Neural cell (in vitro differentiated cells): ENCODE measurements around the gene NT5E.

ENCODE experiments used
- CTCF ChIP-seq: fragments of 450-650 bp; IDR thresholded peaks from 2 replicates; pipeline ENCODE4 v1.5.1; 2014; ENCODE audit warnings: antibody characterized with exemption, mild to moderate bottlenecking, moderate library complexity; ENCODE audit not compliant: poor library complexity, severe bottlenecking
- EP300 ChIP-seq: fragments of 450-650 bp; conservative IDR thresholded peaks from 2 replicates; pipeline ENCODE4 v1.6.1; 2014; ENCODE audit warnings: antibody characterized with exemption, mild to moderate bottlenecking, moderate library complexity; ENCODE audit not compliant: poor library complexity, severe bottlenecking
- EZH2 ChIP-seq: fragments of 200-600, 300-800 bp; shearing (Covaris generic), sonication (generic); IDR thresholded peaks from 2 replicates; pipeline ENCODE4 v1.6.1; 2014; ENCODE audit warnings: antibody characterized with exemption, low read length, borderline replicate concordance, mild to moderate bottlenecking; ENCODE audit not compliant: insufficient read depth, poor library complexity, severe bottlenecking
- MXI1 ChIP-seq: fragments of 450-650 bp; conservative IDR thresholded peaks from 2 replicates; pipeline ENCODE4 v1.6.1; 2014; ENCODE audit warnings: antibody characterized with exemption, mild to moderate bottlenecking; ENCODE audit not compliant: poor library complexity, severe bottlenecking
- POLR2AphosphoS5 ChIP-seq: IDR thresholded peaks from 2 replicates; pipeline ENCODE4 v1.6.1; 2012
- RAD21 ChIP-seq: fragments of 450-650 bp; conservative IDR thresholded peaks from 2 replicates; pipeline ENCODE4 v1.6.1; 2014; ENCODE audit warnings: antibody characterized with exemption, mild to moderate bottlenecking, moderate library complexity
- REST ChIP-seq: IDR thresholded peaks from 2 replicates; pipeline ENCODE4 v1.6.1; 2012; ENCODE audit warnings: borderline replicate concordance
- SMC3 ChIP-seq: fragments of 450-650 bp; conservative IDR thresholded peaks from 2 replicates; pipeline ENCODE4 v1.6.1; 2014; ENCODE audit warnings: antibody characterized with exemption, mild to moderate bottlenecking, moderate library complexity; ENCODE audit not compliant: poor library complexity

- TF ChIP-seq CTCF = no peak
- no peak for TF ChIP-seq RAD21
- TF ChIP-seq REST = no peak
- no peak for TF ChIP-seq EZH2
- no peak for TF ChIP-seq POLR2AphosphoS5
- no peak for TF ChIP-seq SMC3
- TF ChIP-seq MXI1 = no peak
- no peak for TF ChIP-seq EP300
These were observed 17.3 kb upstream of the NT5E start for GRCh38 chr6:85432554-85432953.
